Astrocyte (in vitro differentiated cells and primary cell): ENCODE measurements around the gene VEZT.

ENCODE experiments used
- EZH2 ChIP-seq: IDR thresholded peaks from 2 replicates; pipeline ENCODE4 v1.6.1; 2012; ENCODE audit warnings: mild to moderate bottlenecking, low read length, inconsistent platforms; ENCODE audit not compliant: insufficient read depth
- TF ChIP-seq, protein P1 (sequence below): IDR thresholded peaks from 2 replicates; pipeline ENCODE4 v1.5.1; 2011; ENCODE audit warnings: low read depth, mild to moderate bottlenecking, inconsistent platforms, low read length, moderate library complexity; ENCODE audit not compliant: insufficient read depth

DNA sequence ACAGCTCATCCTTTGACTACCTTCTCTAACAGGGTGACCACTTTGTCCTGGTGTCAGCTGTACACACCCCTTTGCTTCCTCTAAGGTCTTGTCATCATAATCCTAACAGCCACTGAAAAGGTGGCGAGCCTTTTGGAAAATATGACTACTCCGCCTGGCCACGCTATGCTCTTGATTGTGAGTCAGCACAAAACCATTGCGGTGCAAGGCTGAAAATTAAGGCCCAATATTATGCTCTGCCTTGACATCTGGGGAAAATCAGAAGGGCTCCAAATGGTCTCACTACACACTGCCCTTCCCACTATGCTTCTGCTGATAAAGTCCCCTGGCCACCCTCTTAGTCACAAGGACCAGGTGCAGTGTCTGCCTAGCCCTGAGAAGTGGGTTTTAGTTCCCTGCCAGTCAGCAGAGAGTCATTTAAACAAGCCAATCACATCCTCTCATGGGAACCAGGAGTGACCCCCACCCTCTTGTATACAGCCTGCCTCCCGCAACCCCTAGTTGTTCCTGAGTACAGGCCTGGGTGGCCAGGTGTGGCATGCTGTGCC is 34.7 kb upstream of the VEZT start:
- TF ChIP-seq, protein P1, sequence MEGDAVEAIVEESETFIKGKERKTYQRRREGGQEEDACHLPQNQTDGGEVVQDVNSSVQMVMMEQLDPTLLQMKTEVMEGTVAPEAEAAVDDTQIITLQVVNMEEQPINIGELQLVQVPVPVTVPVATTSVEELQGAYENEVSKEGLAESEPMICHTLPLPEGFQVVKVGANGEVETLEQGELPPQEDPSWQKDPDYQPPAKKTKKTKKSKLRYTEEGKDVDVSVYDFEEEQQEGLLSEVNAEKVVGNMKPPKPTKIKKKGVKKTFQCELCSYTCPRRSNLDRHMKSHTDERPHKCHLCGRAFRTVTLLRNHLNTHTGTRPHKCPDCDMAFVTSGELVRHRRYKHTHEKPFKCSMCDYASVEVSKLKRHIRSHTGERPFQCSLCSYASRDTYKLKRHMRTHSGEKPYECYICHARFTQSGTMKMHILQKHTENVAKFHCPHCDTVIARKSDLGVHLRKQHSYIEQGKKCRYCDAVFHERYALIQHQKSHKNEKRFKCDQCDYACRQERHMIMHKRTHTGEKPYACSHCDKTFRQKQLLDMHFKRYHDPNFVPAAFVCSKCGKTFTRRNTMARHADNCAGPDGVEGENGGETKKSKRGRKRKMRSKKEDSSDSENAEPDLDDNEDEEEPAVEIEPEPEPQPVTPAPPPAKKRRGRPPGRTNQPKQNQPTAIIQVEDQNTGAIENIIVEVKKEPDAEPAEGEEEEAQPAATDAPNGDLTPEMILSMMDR, result no peak
- TF ChIP-seq EZH2, result no peak
